GM19099 (cell line): ENCODE measurements around the gene KRT74.

Experiments used
- POLR2A ChIP-seq: IDR thresholded peaks from 3 replicates; pipeline ENCODE4 v1.6.1; 2011; ENCODE audit warnings: low read depth; ENCODE audit not compliant: insufficient read length; ENCODE audit errors: extremely low read depth

KRT74 gene

DNA sequence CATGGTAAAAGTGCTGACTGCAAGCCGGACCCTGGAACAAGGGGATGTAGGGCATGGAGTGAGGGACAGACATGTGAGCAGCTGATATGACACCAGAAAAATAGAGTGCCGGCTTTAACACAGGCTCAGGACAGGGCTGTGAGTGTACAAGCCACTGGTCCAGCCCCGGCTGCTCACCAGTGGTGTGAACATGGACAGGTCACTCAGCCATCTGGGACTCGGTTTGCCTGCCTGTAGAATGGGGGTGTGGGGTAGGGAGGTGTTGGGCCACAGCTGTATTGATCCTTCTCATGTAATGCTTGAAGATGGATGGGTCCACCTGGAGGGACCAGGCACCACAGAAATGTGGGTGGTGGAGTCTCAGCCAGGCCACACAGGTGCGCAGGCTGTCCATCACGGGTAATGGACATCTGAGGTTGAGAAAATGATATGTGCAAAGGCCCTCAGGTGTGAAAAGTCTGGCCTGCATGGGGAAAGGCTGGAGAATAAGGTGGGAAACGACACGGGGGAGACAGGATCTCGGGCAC is 10.6 kb upstream of the KRT74 start:
- TF ChIP-seq POLR2A, result no peak

DNA sequence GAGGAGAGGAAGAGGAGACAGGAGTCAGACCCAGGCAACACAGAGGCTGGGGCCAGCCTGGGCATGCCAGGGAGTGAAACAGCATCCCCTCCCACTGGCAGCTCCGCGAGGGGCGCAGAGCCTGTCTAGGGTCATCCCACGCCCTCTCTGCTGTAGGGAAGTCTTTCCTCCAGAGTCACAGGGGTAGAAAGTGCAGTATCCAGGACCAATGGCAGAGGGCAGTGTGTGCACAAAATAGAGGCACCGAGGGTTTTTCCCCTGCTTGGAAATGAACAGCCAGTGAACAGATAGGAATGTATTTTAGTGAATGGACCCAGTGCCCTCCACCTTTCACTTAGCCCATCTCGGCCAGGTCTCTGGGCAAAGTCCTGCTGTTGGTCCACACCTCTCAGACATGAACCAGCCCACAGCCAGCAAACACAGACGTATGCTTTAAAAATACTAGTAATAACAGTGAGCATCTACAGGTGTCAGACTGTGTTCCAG is 9.4 kb upstream of the KRT74 start:
- TF ChIP-seq POLR2A, result no peak

DNA sequence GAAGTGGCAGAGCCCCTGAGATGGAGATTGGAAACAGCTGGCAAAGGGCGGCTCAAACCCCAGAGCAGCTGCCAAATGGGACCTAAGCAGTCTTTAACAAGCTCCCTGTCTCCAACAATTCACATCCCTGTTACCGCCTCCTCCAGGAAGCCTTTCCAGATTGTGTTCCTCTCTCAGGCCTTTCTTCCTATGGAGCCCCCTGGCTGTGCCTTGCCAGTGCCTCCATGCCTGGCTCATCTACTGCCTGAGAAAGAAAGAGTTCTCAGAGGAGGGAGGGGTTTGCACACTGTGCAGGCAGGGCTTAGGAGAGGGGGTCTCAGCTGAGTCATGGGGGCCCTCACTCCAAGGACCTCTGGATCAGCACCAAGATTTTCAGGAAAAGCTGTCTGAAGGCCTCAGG is 8.8 kb upstream of the KRT74 start:
- TF ChIP-seq POLR2A, result no peak

DNA sequence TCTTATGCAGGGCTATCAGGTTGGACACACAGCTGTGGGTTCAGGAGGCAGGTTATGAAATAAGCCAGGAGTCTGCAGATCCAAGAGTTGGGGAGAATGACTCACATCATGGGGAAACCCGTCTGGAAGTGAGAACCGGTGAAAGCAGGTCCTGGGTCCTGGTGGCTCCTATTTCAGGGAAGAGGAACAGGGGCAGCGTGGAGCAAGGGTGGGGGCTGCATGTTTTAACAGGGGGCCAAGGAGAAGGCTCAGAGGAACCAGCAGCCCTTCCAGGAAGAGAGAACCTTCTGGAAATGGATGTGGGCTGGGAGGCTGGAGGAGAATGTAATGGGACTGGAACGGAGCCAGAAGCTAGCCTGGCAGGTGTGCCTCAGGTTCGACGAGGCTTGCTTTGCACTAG is 7.8 kb upstream of the KRT74 start:
- TF ChIP-seq POLR2A, result no peak

DNA sequence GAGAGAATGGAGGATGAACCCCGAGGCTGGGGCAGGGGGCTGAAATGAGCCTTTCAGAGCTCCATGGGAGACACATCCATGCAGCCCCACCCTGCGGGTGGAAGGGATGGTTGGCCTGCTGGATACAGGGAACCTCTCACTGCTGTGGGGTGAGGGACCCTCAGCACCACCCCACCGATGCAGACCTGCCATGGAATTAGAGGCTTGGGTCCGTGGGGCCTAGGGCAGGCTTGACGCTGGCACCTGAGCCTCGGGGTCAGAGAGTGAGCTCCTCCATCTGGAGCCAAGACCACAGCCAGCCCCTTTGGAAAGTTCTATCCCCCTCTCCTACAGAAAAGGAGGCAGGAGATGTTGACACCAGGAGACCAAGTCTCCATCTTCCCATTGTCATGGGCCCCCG is 7.4 kb upstream of the KRT74 start:
- TF ChIP-seq POLR2A, result no peak

DNA sequence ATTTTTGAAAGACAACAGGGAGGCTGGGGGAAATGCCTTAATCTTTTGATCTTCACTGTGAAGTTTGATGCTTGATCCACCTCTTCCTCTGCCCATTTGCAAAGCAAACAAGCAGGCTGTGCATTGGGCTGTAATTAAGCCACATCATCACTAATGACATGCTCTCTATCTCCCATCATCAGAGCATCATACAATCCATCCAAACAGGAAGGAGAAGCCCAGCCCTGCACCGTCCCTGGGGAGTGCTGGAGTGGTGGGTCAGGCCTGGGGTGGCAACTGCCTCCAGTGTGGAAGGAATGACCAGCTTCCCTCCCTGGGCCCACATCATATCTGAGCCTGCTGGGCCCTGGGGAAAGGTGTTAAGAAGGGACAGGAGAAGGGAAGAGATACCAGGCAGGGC is 6.9 kb upstream of the KRT74 start:
- TF ChIP-seq POLR2A, result no peak

DNA sequence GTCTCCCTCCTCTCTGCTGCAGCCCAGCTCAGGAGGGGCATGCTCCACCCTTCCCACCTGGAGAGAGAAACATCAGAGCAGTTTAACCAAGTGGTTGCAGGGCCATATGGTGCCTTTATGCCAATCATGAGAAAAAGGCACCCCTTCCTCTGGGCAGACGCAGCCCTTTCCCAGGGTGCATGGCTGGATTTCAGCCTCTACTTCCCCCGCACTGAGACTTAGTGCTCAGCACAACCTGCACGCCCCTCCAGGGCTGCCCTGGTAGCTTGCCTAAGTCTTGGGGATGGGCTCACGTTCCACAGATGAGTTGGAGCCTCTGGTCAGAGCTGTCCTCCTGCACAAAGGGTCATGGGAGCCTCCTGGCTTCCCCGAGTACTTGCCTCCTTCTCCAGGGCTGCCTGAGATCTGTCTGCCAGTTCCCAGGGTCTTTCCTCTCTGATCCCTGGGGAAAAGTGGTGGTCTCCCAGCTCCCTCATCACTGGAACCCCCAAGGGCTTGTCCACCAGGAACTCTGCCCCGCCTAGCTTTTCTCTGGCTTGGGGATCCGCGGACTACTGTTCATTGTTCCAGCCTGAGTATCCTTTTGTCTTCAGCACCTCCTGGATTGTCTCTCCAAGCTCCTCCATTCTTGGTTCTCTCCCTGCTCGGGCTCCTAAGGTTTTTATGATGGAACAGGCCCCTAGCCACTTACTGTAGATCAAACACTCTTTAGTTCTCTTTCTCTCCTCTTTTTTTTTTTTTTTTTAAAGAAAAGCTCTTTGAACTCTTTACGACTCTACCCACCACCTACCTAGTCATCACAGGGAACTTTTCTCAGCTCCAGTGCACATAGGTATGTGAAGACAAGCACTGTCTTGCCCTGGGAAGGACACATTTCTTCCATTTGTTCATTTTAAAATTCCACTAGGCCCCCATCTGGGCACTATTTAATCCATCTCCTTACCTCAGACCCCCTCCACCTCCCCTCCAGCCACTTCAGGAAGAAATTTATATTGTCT is 6.1 kb upstream of the KRT74 start:
- TF ChIP-seq POLR2A, result no peak

DNA sequence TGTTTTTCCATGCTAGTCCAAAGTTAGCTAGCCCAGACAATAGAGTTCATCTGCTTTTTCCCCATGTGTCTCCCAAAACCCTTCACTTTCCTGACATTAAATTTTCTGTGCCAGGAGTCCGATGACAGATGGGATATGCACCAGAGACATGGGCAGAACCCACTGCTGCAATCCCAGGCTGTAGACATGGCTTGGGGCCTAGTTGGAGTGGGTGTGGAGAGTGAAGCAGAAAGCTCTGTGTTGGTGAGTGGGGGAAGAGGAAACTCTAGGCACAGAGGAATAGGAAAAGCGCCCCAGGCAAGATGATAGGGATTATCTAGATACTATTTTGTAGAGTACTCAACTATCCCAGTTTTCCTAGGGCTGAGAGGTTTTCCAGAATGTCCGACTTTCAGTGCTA is 4.8 kb upstream of the KRT74 start:
- no peak for TF ChIP-seq POLR2A

DNA sequence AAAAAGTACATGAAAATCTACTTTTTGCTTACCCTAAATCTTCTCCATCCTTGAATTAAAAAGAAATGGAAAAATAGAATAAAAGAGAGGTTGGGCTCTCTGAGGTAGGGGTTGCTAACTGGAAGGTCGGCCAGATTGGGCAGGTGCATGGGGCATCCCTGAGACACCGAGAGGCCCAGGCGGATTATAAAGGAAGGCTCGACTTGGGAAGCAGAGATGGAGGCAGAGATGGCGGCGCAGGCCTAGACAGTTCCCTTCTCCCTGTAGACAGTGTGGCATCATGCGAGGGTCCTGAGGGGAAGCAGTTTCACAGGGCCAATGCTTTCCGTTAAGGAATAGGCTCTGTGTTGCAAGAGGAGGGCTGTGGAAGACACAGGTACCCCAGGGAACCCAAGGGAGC is 3.7 kb upstream of the KRT74 start:
- TF ChIP-seq POLR2A, result no peak

DNA sequence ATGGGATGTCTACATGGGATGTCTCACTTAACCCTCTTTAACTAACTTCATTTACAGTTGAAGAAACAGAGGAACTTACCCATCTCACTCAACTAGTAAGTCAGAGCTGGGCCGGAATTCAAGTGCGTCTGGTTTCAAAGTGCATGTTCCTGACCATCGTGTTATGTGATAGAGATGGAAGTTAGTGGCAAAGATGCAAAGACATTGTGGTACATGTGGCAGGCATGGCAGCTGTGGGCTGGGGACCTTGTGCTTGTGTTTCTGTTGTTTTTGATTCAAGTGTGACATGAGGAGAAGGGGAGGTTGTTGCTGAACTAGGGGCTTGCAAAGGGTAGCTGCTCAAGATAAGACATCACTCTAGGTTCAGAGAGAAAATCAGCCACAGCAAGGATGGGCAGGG is 2.3 kb upstream of the KRT74 start:
- TF ChIP-seq POLR2A, result no peak

DNA sequence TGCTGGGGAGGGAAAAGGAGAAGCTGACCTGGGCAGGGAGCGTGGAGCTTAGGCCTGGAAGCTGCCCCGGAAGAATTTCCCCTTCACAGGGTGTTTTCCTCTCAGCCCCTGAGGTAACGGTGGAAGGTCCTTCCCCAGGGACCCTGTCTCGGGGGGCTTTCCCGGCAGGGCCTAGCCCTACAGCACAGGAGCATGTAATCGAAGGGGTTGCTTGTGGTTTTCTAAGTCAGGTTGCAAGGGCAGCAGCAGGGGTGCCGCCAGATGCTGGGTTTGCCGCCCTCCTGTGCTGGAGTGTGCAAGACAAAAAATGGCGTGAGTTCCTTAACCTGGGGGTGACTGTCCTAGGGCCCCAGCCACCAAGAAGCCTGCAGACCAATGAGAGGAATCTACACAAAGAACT is 1.6 kb upstream of the KRT74 start:
- no peak for TF ChIP-seq POLR2A

DNA sequence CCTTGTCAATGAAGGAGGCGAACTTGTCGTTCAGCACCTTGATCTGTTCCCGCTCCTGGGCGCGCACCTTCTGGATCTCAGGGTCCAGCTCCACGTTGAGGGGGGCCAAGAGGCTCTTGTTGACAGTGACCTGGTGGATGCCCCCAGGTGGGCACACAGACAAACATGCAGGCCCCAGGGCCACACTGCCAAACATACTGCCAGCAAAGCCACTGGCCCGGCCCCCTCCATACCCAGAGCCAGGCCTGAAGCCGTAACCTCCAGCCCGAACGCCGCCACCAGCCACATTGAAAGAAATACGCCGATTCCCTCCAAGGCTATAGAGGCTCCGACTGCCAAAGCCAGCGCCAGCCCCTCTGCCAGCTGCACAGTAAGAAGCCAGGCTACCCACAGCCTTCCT is 337 bp downstream of the KRT74 start:
- TF ChIP-seq POLR2A, result no peak

DNA sequence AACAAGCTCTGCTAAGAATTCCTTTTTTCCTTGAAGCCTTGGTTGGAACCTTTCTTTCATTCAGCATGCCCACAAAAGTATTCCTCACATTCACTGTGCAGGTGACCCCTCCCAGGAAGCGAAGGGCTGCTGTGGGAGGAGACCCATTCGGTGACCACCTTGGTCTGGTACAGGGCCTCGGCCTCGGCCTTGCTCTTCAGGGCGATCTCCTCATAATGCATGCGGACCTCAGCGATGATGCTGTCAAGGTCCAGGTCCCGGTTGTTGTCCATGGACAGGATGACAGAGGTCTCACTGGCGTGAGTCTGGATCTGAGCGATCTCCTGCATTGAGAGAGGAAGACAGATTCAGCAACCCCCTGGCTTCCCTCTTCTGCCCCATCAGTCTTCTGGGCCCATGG is 3.1 kb downstream of the KRT74 start:
- no peak for TF ChIP-seq POLR2A

DNA sequence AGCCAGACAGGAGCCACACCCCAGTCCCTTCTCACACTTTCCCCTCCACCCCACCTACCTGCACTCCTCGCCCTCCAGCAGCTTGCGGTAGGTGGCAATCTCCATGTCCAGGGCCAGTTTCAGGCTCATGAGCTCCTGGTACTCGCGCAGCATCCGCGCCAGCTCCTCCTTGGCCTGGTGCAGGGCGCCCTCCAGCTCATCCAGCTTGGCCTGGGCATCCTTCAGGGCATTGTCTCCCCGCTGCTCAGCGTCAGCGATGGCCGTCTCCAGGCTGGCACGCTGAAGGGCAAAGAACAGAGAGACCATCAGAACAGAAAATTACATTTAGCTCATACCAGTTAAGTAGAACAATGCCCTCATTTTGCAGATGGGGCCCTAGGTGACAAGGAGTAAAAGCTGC is 5.5 kb downstream of the KRT74 start:
- no peak for TF ChIP-seq POLR2A

DNA sequence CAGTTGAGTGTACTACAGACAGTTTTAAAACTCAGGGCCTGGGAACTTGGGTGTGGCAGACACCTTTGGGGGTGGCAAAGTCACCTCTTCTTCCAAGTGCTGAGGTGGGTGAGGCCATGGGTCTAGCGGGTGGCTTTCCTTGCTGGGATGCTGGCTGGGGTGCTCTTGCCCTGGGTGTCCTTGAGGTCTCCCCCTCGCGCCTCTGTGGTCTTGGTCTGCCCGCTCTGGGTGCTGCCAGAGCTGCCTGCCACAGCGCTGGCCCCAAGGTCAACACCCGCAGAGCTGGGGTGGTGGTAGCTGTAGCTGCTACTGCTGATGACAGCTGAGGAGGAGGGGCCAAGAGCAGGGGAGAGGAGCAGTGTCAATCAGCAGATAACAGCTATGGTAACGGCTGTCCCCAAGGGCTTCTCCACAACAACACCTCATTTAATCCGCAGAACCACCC is 6.8 kb downstream of the KRT74 start:
- no peak for TF ChIP-seq POLR2A

DNA sequence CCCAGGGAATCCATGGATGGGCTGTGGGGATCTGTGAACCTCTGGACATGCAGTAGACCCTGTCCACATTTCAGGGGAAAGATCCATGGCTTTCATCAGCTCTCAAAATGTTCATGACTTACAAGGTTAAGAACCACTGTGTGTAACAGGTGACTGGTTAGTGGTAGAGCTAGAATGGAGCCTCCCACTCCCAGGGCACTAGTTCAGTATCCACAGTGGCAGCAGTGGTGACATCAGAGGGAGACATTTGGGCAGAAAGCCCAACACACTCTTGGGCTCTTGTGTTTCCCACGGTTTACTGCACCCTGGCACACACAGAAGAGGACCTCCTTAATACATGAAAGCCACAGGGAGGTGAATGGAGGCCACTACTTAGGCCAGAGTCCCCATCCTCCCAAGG is 9.1 kb downstream of the KRT74 start:
- TF ChIP-seq POLR2A, result no peak
